DOHH2 (cell line): Measurements from ENCODE around the gene DYNC1I1.

ENCODE experiments used
- EZH2phosphoT487 ChIP-seq: fragments of 200-600 bp; sonication (generic); IDR thresholded peaks from 2 replicates; pipeline ENCODE4 v1.6.1; 2017; ENCODE audit warnings: borderline replicate concordance, mild to moderate bottlenecking, antibody characterized with exemption, low read length, moderate library complexity, mixed read lengths
- TF ChIP-seq, protein P1 (sequence below): fragments of 200-600 bp; sonication (generic); IDR thresholded peaks from one replicate; pipeline ENCODE4 v1.5.1; 2014; ENCODE audit warnings: antibody characterized with exemption, mild to moderate bottlenecking, low read depth, low read length; ENCODE audit not compliant: poor library complexity, severe bottlenecking

DNA sequence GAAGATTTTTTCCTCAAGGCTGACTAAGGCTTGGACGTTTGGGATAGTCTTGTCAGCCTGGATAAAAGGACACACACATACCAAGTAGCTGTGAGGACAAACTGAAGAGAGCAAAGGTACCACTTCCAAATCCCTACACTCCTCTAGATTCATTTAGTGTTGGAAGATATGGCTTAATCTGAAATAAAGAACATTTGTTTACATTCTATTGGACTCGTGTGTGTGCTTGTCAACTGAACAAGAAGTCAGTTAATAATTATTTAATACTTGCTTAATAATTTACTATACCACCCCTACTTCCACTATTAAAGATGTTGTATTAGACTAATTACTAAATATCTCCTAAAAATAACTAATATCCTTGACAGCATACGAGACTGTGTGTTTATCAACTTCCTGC lies 23.3 kb upstream of the DYNC1I1 start:
- TF ChIP-seq, protein P1, sequence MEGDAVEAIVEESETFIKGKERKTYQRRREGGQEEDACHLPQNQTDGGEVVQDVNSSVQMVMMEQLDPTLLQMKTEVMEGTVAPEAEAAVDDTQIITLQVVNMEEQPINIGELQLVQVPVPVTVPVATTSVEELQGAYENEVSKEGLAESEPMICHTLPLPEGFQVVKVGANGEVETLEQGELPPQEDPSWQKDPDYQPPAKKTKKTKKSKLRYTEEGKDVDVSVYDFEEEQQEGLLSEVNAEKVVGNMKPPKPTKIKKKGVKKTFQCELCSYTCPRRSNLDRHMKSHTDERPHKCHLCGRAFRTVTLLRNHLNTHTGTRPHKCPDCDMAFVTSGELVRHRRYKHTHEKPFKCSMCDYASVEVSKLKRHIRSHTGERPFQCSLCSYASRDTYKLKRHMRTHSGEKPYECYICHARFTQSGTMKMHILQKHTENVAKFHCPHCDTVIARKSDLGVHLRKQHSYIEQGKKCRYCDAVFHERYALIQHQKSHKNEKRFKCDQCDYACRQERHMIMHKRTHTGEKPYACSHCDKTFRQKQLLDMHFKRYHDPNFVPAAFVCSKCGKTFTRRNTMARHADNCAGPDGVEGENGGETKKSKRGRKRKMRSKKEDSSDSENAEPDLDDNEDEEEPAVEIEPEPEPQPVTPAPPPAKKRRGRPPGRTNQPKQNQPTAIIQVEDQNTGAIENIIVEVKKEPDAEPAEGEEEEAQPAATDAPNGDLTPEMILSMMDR: no peak
- TF ChIP-seq EZH2phosphoT487: no peak
